Epithelial cell of esophagus (primary cell): ENCODE data around the gene C12orf76.
A peak's percentile ranks its signal among the peaks of the same experiment; 100 is the strongest.
"Not testable (repeated sequence)": the region's sequence is repeated elsewhere in the genome, so short reads cannot be mapped to it uniquely, and the experiment has no call there.

ENCODE experiments used
- DNase-seq: peaks from one replicate; pipeline ENCODE4 v3.0.0; 2010; ENCODE audit warnings: low read depth
- H3K4me3 ChIP-seq: 2 replicates; pipeline ENCODE4 v1.5.1; 2011; ENCODE audit warnings: mild to moderate bottlenecking, low read length, control low read depth
- CTCF ChIP-seq: IDR thresholded peaks from 2 replicates; pipeline ENCODE4 v1.5.1; 2011; ENCODE audit warnings: low read depth, mild to moderate bottlenecking, low read length, control low read depth, inconsistent platforms; ENCODE audit not compliant: insufficient read depth; ENCODE audit errors: missing control alignments

The C12orf76 gene, protein sequence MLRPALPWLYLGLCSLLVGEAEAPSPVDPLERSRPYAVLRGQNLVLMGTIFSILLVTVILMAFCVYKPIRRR

DNA sequence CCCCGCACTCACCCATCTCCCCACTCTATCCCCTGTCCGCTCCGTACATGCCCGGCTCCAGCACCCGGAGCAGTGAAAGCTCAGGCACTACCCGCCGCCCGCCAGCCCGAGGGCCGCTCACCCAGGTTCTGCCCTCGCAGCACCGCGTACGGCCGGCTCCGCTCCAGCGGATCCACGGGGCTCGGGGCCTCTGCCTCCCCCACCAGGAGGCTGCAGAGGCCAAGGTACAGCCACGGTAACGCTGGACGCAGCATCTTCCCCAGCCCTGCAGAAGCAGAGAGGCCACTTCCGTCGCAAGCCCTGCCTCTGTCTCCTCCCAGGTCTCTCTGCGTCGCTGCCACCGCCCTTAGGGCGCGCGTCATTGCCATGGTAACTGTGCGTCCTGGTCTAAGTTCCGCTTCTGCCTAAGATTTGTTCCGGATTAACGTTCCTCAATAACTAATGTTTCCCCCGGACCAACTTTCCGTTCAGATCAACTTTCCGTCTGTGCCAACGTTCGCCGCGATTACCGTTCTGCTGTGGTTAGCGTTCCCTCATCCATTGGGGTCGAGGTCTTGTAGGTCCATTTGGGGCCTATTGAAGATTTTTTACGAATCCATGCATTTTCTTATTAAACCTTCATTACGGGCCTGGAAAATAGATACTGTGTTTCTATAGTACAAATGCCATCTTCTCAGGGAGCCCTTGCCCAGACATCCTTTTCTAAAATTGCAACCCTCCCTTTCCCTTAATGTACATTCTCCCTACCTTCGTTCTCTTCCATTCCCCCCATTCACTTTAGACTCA lies at the start of gene C12orf76:
Gene C12orf76 (minus strand): TSS at position 281 of the 786 bp plus-strand sequence. CDS start 27 bp downstream, at position 254.
- TF ChIP-seq CTCF = no peak
- peak; percentile 96 for DNase-seq
- H3K4me3 ChIP-seq = peak within 1 kb of the TSS; percentile 82

DNA sequence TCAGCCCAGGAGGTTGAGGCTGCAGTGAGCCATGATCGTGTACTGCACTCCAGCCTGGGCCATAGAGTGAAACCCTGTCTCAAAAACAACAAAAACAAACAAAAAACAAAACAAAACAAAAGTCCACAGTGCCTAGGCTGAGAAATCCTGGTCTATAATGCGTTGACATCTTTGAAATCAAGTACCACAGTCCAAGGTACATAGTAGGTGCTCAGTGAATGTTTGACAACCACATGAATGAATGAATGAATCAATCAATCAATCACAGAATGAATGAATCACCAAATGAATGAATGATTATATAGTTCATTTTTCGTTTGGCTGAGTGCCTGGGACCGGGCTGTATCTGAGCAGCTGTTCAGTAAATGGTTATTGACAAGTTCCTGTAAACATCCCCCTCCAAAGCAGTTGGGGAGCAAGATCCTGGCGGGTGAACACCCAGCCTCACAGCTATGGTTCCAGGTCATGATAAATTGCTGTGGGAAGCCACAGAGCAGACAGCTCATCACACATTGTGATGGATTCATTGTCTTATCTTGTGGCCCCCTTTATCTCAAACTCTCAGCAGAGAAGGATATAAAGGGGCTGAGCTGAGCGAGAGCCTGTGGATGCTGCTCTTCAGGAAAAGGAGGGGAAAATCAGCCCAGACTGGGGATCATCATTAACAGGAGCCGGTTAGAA lies 45.4 kb upstream of the C12orf76 start:
- H3K4me3 ChIP-seq = no peak overlapping the region
- no peak for TF ChIP-seq CTCF
- DNase-seq = no peak

DNA sequence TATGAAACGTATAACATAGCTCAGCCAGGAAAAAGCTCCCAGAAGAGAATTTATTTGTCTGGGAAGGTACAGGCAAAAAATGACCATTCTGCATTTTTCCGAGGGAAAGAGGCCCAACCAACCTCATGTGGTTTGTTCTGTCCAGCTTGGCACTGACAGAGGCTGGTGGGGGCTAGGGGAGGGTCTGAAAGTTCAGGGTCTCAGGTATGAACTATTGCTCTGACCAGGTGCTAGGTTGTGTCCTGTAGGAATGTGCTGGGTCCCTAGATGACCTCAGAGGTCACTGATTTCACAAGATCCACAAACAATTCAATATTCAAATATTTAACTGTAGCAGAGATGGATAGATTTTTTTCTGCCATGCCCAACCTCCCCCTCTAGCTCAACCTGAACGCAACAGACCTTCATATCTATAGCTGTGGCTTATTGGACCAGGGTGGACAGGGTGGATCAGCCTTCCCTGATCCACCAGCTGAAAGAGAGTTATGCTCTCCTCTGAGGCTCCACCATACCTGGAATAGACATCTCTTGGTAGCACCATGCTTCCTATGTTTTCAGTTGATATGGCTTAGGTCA lies 42.9 kb upstream of the C12orf76 start:
- no peak overlapping the region for H3K4me3 ChIP-seq
- no peak for TF ChIP-seq CTCF
- DNase-seq = no peak

DNA sequence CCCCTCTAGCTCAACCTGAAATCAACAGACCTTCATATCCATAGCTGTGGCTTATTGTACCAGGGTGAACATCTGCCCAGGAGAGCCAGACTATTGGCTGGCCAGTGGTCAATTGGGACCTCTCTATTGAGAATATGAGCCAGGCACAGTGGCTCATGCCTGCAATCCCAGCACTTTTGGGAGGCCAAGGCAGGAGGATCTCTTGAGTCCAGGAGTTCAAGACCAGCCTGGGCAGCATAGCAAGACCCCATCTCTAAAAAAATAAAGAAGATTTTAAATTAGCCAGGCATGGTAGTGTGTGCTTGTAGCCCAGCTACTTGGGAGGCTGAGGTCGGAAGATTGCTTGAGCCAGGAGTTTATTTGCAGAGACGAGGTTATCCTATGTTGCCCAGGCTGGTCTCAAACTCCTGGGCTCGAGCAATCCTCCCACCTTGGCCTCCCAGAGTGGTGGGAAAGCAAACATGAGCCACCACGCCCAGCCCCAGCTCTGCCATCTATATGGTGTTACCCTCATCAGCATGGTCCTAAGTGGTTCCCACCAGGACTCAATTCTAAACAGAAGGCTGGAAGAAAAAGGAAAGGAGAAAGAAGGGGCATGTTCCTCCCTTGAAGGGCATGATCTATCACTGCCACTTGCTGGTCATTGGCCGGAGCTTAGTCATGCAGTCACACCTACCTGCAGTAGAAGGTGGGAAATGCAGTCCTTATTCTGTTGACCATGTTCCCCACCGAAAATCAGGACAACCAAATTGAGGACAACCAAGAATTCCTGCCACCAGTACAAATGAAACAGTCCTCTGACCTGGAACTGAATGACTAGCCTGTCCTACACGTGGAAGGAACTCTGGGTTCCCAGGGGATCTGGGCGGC lies 42.2 kb upstream of the C12orf76 start:
- DNase-seq = no peak
- H3K4me3 ChIP-seq = no peak overlapping the region
- TF ChIP-seq CTCF = no peak

DNA sequence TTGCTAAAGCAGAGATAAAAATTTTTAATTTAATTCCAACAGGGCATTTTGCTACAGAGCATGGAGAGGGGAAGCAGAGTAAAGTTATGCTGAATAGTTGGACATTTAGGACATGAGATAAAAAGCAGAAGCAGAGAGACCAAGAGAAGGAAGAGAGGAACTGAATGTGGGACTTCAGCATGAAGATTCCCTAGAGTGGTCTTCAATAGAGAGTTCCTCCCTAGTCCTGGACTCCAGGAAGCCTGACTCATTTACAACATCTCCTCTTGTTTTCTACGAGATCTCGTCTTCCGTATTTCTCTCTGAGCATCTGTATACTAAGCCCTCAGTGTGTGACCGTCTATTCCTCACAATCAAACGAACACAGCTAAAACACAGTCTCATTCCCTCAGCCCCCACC lies 40.6 kb upstream of the C12orf76 start:
- no peak for DNase-seq
- H3K4me3 ChIP-seq = no peak overlapping the region
- no peak for TF ChIP-seq CTCF

DNA sequence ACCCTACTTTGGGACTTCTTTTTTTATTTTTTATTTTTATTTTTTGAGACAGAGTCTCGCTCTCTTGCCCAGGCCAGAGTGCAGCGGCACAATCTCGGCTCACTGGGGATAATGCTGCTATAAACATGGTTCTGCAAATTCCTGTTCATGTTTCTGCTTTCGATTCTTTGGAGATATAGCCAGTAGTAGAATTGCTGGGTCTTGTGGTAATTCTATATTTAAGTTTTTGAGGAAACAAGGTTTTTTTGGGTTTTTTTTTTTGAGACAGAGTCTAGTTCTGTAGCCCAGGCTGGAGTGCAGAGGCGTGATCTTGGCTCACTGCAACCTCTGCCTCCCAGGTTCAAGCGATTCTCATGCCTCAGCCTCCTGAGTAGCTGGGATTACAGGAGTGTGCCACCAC lies 39.9 kb upstream of the C12orf76 start:
- not testable (repeated sequence) for DNase-seq, H3K4me3 ChIP-seq
